AG04450 (cell line): Measurements from ENCODE around the gene TTLL11. TPM values are rescaled to one million over a fixed set of nuclear protein-coding genes. Genes with fewer than 3 reads are reported as not detected.

Experiments
- CTCF ChIA-PET: fragments of 300-600, 350-600 bp; formaldehyde crosslinking; extraction: SDS; loops from one replicate; lab custom pipeline; 2022; ENCODE audit warnings: antibody characterized with exemption, inconsistent platforms; lab: Charles Lee
- POLR2A ChIA-PET: fragments of 350-600 bp; formaldehyde crosslinking; extraction: SDS; loops from one replicate; lab custom pipeline; 2021; ENCODE audit warnings: antibody characterized with exemption, inconsistent platforms; lab: Yijun Ruan, JAX
- DNase-seq: peaks from one replicate; pipeline ENCODE4 v3.0.0-alpha.2; 2011; ENCODE audit warnings: low read depth, low spot score
- H3K27ac ChIP-seq: one replicate; pipeline ENCODE4 v1.5.1; 2012; ENCODE audit warnings: low read depth, low read length, control low read depth
- H3K27me3 ChIP-seq: one replicate; pipeline ENCODE4 v1.6.0; 2012; ENCODE audit warnings: low read length; ENCODE audit not compliant: control insufficient read depth, insufficient read depth
- H3K4me3 ChIP-seq: 2 replicates; pipeline ENCODE4 v1.5.1; 2011; ENCODE audit warnings: mild to moderate bottlenecking, low read depth, low read length, control low read depth
- H3K9me3 ChIP-seq: 2 replicates; pipeline ENCODE4 v1.5.1; 2012; ENCODE audit warnings: low read length; ENCODE audit not compliant: control insufficient read depth, insufficient read depth
- polyA plus RNA-seq: library from polyadenylated mRNA; depleted of rRNA; stranded (reverse); fragments of >200 nt; gene quantifications from 2 replicates; pipeline ENCODE4 v1.2.3, GENCODE V29; 2011
- TF ChIP-seq, protein P1 (sequence below): IDR thresholded peaks from 2 replicates; pipeline ENCODE4 v1.5.1; 2011; ENCODE audit warnings: low read depth, low read length, control low read depth, inconsistent platforms

The TTLL11 gene
- polyA plus RNA-seq, 1 experiment: 4.6 TPM

DNA sequence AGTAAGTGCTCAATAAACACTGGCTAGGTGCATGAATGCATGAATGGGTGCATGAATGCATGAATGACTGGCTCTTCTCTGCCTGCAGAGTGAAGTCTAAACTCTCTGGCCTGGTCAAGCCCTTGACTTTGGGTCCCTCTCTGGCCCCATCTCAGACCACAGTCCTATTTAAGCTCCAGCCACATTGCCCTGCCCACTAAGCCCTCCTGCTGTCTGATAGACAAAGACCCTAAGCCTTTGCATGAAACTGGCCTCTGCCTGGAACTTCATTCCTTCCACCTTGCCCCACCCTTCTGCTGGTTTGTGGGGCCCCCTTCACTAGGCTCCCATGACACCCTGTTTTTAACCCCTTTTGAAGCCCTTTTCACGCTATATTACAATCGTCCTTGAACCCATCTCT is 202.4 kb downstream of the TTLL11 start:
- Histone ChIP-seq H3K9me3 (no peaks in the 10 kb centered on the region), H3K27me3 (no peaks in the 10 kb centered on the region), H3K4me3 (no peak overlapping the region), H3K27ac (no peak overlapping the region)
- ChIA-PET CTCF (no interaction called here), POLR2A (no interaction called here)
- no peak for DNase-seq
- TF ChIP-seq, protein P1, sequence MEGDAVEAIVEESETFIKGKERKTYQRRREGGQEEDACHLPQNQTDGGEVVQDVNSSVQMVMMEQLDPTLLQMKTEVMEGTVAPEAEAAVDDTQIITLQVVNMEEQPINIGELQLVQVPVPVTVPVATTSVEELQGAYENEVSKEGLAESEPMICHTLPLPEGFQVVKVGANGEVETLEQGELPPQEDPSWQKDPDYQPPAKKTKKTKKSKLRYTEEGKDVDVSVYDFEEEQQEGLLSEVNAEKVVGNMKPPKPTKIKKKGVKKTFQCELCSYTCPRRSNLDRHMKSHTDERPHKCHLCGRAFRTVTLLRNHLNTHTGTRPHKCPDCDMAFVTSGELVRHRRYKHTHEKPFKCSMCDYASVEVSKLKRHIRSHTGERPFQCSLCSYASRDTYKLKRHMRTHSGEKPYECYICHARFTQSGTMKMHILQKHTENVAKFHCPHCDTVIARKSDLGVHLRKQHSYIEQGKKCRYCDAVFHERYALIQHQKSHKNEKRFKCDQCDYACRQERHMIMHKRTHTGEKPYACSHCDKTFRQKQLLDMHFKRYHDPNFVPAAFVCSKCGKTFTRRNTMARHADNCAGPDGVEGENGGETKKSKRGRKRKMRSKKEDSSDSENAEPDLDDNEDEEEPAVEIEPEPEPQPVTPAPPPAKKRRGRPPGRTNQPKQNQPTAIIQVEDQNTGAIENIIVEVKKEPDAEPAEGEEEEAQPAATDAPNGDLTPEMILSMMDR: no peak

DNA sequence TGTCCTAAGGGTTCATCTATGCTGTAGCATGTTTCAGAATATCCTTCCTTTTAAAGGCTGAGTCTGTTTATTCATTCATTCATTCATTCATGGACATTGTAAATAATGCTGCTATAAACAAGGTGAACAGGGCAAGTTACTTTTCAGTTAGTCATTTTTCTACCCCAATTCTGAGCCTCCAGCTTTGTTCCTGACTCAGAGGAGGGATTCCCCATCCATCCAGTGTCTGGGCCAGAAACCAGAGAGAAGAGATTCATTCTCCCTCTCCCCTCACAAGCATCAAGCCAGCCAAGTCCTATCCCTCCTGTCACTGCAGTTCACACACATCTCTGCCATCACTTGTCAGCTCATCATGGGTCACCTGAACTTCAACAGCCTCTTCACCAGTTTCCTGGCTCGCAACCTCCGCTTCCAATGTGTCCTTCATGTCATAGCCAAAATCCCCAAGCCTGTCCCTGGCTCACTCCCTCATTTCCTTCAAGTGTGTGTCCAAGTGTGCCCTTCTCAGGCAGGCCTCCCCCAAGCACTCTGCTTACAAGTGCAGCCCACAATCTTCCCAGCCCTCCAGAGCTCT is 203.0 kb downstream of the TTLL11 start:
- Histone ChIP-seq H3K9me3 (no peaks in the 10 kb centered on the region), H3K27ac (peak overlapping the region; percentile 21), H3K27me3 (no peaks in the 10 kb centered on the region), H3K4me3 (no peak overlapping the region)
- CTCF ChIA-PET: no interaction called here
- no peak for DNase-seq
- TF ChIP-seq, protein P1: no peak
- POLR2A ChIA-PET: no interaction called here

DNA sequence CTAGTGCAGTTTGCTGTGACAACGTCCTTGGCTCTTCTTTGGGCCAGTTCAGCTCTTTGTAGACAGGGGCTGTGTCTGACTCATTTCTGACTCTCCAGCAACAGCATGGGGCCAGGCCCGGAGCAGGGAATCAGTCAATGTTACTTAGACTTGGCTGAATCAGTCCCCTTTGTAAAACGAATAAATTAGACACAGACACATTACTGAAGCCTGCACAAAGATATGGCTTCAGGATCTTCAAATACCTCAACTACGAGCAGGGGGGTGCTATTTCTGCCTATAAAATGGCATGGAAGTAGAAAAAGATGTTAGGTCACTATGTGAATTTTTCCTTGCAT is 204.7 kb downstream of the TTLL11 start:
- DNase-seq: no peak
- ChIA-PET POLR2A (no interaction called here), CTCF (interaction anchor here (1.1 kb wide), 1 partner anchor 342 kb away, joined by 4 read pairs; no protein-coding TSS in a partner anchor)
- Histone ChIP-seq H3K4me3 (no peak overlapping the region), H3K9me3 (no peaks in the 10 kb centered on the region), H3K27me3 (peaks cover 2% of the 10 kb centered on the region), H3K27ac (no peak overlapping the region)
- TF ChIP-seq, protein P1: no peak

DNA sequence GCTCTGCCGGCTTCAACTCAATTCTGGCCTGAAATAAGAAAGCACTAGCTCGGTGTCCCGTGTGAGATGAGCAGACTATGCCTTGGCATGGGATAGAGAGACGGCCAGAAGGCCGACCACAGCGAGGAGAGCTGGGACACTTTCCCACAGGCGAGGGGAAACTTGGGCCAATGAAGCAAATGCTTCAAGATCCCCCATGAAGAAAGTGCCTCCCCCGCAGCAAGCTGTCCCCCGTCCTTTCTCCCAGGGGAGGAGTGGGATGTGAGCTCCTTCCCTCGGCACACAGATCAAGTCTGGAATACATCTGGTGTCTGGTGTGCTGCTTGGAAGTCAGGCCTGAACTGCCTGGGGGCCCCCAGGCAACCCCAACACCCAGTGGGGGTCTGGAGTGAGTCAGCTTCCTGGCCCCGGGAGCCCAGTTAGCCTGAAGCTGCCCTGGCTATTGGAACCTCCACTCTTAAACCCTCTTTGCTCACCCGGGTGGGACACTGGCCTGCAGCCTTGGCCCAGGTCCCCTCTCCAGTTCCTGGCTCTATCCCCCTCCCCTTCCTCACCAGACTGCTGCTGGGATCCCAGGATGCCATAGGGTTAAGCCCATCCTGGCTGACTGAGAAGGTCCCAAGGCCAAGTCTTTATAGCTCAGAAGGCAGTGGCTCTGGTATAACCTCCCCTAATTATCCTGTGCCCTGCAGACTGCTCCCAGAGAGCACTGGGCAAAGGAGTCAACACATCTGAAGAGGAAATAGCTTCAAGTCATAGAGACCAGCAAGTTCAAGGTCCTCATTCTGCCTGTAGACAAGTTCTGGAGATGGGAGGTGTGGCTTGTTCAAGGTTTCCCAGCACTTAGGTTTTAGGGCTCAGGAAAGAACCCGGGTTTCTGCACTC is 205.3 kb downstream of the TTLL11 start:
- Histone ChIP-seq H3K27ac (no peak overlapping the region), H3K9me3 (no peaks in the 10 kb centered on the region), H3K27me3 (peaks cover 2% of the 10 kb centered on the region), H3K4me3 (no peak overlapping the region)
- ChIA-PET POLR2A (no interaction called here), CTCF (interaction anchor here (1.1 kb wide), 1 partner anchor 342 kb away, joined by 4 read pairs; no protein-coding TSS in a partner anchor)
- TF ChIP-seq, protein P1: no peak
- DNase-seq: no peak
